BLaER1 (cell line): ENCODE results near the gene YAE1.
A peak's percentile ranks its signal among the peaks of the same experiment; 100 is the strongest.

Experiments used
- H3K27ac ChIP-seq: shearing (Covaris generic); formaldehyde crosslinking; 2 replicates; pipeline ENCODE4 v1.8.1; 2022
- H3K27me3 ChIP-seq: shearing (Covaris generic); formaldehyde crosslinking; 2 replicates; pipeline ENCODE4 v1.8.1; 2022
- H3K36me3 ChIP-seq: shearing (Covaris generic); formaldehyde crosslinking; 2 replicates; pipeline ENCODE4 v1.8.1; 2022
- H3K4me1 ChIP-seq: shearing (Covaris generic); formaldehyde crosslinking; 2 replicates; pipeline ENCODE4 v1.8.1; 2022
- H3K4me2 ChIP-seq: shearing (Covaris generic); formaldehyde crosslinking; 2 replicates; pipeline ENCODE4 v1.8.1; 2022
- H3K4me3 ChIP-seq: shearing (Covaris generic); formaldehyde crosslinking; 2 replicates; pipeline ENCODE4 v1.8.1; 2022
- H3K9ac ChIP-seq: shearing (Covaris generic); formaldehyde crosslinking; 2 replicates; pipeline ENCODE4 v1.8.1; 2022
- H3K9me3 ChIP-seq: shearing (Covaris generic); formaldehyde crosslinking; 2 replicates; pipeline ENCODE4 v1.8.1; 2022
- H4K20me1 ChIP-seq: shearing (Covaris generic); formaldehyde crosslinking; 2 replicates; pipeline ENCODE4 v1.8.1; 2022
- Cebpa-rat ChIP-seq: shearing (Covaris generic); IDR thresholded peaks from 2 replicates; pipeline ENCODE4 v1.8.1; 2022

The YAE1 gene

DNA sequence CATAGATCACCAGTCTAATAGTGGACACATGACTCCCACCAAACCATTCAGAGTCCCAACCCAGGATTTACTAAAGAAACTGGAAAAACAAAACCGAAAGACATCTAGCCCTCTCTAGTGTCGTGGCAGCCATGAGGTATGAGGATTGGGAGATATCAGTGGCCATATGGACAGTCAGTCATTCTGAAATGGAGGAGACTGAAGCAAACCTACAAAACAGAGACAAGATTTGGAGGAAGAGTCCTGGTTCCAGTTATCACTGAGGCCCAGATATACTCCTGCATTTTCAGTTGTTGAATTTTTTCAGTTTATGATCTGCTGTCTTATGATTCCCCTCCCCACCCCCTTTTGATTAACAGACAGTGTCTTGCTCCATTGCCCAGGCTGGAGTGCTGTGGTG is 48.1 kb downstream of the YAE1 start:
- H3K27ac ChIP-seq, result no peak overlapping the region

DNA sequence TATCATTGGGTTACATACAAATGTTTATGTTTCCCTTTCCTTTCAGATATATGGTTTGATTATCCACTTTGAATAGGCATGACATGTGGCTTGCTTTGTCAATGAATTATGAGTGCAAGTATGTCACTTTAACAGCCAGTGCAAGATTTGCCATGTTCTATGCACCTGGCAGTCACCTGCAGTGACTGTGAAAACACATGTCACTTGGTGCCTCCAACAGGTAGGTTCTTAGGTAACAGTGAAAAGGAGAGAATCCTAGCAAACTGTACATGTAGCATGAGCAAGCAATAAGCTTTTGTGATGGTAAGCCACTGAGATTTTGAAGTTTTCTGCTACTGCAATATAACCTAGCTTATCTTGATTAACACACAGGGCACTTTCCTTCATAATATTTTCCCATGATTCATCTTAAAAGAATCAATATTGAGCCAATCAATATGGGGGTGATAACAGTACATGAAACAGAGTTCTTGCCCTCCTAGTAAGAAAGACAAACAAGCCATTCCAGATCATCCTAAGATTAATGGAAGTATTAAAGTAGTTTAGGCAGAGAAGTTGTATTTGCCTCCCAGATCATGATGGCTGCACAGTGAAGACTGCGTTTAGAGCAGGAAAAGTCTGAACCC is 49.3 kb downstream of the YAE1 start:
- no peaks in the 10 kb centered on the region for H3K36me3 ChIP-seq
- H3K27me3 ChIP-seq, result peaks cover 8% of the 10 kb centered on the region; the same call in 1 of the 2 replicates
- H3K9me3 ChIP-seq, result no peaks in the 10 kb centered on the region
- H4K20me1 ChIP-seq, result no peaks in the 10 kb centered on the region
- H3K9ac ChIP-seq, result no peak overlapping the region
- no peak overlapping the region for H3K27ac ChIP-seq
- no peak overlapping the region for H3K4me2 ChIP-seq
- H3K4me1 ChIP-seq, result no peaks in the 10 kb centered on the region
- no peak overlapping the region for H3K4me3 ChIP-seq
- no peak for TF ChIP-seq Cebpa-rat

More for the DNA sequence above, 48.1 kb downstream of the YAE1 start:
- no peak overlapping the region for H3K4me2 ChIP-seq
- H3K9ac ChIP-seq, result no peak overlapping the region
- no peaks in the 10 kb centered on the region for H4K20me1 ChIP-seq
- peaks cover 20% of the 10 kb centered on the region for H3K27me3 ChIP-seq
- no peak for TF ChIP-seq Cebpa-rat
- no peak overlapping the region for H3K4me3 ChIP-seq
- H3K4me1 ChIP-seq, result peaks cover 10% of the 10 kb centered on the region; the same call in 1 of the 2 replicates
- no peaks in the 10 kb centered on the region for H3K36me3 ChIP-seq
- no peaks in the 10 kb centered on the region; the same call in 1 of the 2 replicates for H3K9me3 ChIP-seq

DNA sequence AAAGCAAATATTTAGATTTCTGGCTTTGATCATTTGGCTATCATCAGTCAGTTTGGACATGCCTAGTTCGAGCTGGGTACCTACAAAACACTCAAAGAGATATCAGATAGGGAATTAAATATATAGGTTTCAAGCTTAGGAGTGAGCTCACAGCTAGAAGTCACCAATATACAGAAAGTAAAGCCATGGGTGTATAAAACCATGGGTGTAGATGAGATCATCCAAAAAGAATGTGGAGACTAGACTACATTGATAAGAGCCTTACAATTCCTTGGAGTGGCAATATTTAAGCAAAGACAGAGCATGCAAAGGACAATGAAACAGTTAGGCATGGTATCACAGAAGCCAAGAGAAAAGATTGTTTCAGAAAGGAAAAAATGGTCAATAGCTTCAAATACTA is 49.9 kb downstream of the YAE1 start:
- H3K27ac ChIP-seq, result no peak overlapping the region
- no peak overlapping the region for H3K9ac ChIP-seq
- no peaks in the 10 kb centered on the region for H3K4me1 ChIP-seq
- no peaks in the 10 kb centered on the region for H3K9me3 ChIP-seq
- no peaks in the 10 kb centered on the region for H3K36me3 ChIP-seq
- H3K4me3 ChIP-seq, result no peak overlapping the region
- no peak for TF ChIP-seq Cebpa-rat
- no peak overlapping the region for H3K4me2 ChIP-seq
- no peaks in the 10 kb centered on the region for H4K20me1 ChIP-seq
- H3K27me3 ChIP-seq, result 0 out of 2 replicates have a peak, but pooled peaks cover 3% of the 10 kb centered on the region

DNA sequence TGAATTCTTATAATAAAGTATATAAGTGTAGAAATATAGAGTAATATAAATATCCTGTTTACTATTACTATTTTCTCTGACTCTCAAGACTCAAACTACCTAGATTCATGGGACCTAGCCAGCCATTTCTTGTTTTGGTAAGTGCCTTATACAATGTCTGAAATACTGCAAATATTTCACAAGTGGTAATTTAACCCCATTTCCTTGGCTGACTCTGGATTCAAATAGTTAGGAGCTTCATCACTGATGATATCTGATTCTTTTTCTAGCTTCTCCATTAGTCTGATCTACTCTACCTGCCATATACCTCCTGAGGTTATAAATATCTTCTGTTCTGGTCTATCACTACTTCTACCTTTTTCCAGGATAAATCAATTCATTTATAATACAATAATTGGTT is 50.8 kb downstream of the YAE1 start:
- Histone ChIP-seq H3K27me3 (no peaks in the 10 kb centered on the region), H3K9me3 (no peaks in the 10 kb centered on the region), H3K36me3 (no peaks in the 10 kb centered on the region), H3K9ac (no peak overlapping the region), H3K27ac (no peak overlapping the region), H3K4me2 (no peak overlapping the region), H4K20me1 (no peaks in the 10 kb centered on the region), H3K4me3 (no peak overlapping the region), H3K4me1 (peaks cover 4% of the 10 kb centered on the region)
- TF ChIP-seq Cebpa-rat, result no peak

DNA sequence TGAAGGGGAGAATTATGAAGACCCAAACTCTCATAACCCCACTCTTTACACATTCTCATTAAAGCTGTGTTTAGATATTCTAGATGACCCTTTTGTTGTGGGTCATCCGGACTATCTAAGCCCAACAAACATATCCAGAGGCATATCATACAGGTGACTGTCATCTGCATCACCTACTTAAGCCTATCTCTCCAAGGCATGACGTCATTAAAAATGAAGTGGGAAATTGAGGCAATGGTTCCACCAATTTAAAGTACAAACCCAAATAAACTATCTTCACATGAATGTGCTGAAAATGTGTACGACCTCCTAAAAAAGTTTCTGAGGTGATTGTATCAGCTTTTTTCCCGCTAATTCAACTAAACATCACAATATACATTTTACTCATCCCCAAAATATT is 52.7 kb downstream of the YAE1 start:
- H3K27ac ChIP-seq, result no peak overlapping the region
- H3K9me3 ChIP-seq, result no peaks in the 10 kb centered on the region
- no peak overlapping the region for H3K4me3 ChIP-seq
- TF ChIP-seq Cebpa-rat, result no peak
- H3K36me3 ChIP-seq, result no peaks in the 10 kb centered on the region
- no peak overlapping the region for H3K4me2 ChIP-seq
- no peaks in the 10 kb centered on the region for H3K27me3 ChIP-seq
- no peaks in the 10 kb centered on the region for H4K20me1 ChIP-seq
- no peak overlapping the region for H3K9ac ChIP-seq
- H3K4me1 ChIP-seq, result peaks cover 14% of the 10 kb centered on the region

DNA sequence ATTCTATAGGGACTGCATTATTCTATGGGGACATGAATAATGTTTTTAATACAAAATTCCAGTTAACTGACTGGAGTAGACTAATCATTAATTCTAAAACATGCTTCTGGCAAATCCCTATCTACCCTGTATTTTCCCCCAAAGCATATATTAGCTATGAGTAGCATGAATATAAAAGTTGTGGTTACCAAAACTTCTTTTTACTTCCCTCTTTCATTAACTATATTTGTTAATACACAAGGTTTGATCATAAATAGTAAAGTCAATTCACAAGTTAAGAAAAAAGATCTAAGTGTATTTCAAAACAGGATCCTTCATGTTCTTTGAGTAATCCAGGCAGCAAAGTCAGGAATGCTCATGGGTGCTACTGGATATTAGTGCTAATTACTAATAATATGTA is 54.3 kb downstream of the YAE1 start:
- no peak overlapping the region for H3K4me3 ChIP-seq
- no peak for TF ChIP-seq Cebpa-rat
- H4K20me1 ChIP-seq, result peaks cover 13% of the 10 kb centered on the region
- no peaks in the 10 kb centered on the region for H3K9me3 ChIP-seq
- H3K36me3 ChIP-seq, result no peaks in the 10 kb centered on the region
- no peak overlapping the region for H3K27ac ChIP-seq
- no peak overlapping the region for H3K4me2 ChIP-seq
- H3K4me1 ChIP-seq, result peaks cover 27% of the 10 kb centered on the region
- no peak overlapping the region for H3K9ac ChIP-seq
- no peaks in the 10 kb centered on the region for H3K27me3 ChIP-seq

DNA sequence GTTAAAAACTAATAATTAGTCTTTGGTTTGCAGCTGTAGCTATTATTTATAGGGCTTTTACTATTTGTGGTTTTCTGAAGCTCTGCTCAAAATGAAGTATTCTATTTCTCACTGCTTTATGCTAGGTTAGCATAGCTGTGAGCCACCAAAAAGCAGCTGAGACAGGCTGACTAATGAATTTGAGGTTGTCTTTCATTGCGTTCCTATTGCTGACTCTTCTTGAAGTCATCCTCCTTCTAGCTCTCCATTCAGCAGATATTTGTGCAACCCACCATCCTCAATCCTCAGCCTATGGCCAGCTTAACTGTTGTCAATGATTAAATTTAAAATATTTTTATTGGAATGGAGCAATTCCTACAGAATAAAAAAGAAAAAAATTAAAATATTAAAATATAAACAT is 55.1 kb downstream of the YAE1 start:
- no peaks in the 10 kb centered on the region for H3K27me3 ChIP-seq
- no peaks in the 10 kb centered on the region for H3K36me3 ChIP-seq
- H3K9me3 ChIP-seq, result no peaks in the 10 kb centered on the region
- no peak overlapping the region for H3K27ac ChIP-seq
- H3K9ac ChIP-seq, result no peak overlapping the region
- H4K20me1 ChIP-seq, result peaks cover 21% of the 10 kb centered on the region
- H3K4me1 ChIP-seq, result peaks cover 34% of the 10 kb centered on the region
- no peak overlapping the region for H3K4me3 ChIP-seq
- H3K4me2 ChIP-seq, result no peak overlapping the region
- no peak for TF ChIP-seq Cebpa-rat

DNA sequence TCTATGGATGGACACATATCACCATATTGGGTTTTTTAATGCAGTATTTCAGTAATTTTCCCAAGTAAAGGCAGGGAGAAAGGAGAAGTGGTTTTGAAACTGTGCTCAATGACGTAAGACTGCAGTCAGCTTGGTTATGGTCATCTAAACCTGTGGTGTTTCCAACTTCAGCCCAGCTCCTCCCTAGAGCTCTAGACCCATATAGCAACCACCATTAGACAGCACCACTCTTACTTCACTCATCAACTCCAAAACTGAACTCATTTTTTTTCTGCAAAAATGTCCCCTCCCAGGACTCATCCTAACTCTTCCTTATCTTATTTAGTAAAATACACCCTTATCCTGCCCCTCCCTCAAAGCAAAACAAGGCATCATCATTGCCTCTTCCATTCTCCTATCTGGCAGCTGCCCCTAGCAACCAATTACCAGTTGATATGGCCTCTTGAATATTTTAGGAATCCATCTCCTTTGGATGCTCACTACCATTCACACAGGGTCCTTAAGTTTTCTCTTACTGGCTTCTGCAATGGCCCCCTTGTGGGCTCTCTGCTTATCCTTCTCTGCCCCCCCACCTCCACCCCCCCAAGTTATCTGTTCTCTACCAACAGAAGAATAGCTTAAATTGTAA is 55.7 kb downstream of the YAE1 start:
- H3K4me3 ChIP-seq, result no peak overlapping the region
- TF ChIP-seq Cebpa-rat, result no peak
- H3K9ac ChIP-seq, result no peak overlapping the region
- H3K27ac ChIP-seq, result no peak overlapping the region
- H3K27me3 ChIP-seq, result no peaks in the 10 kb centered on the region
- peak overlapping the region; percentile 99 for H3K4me2 ChIP-seq
- H3K4me1 ChIP-seq, result peaks cover 36% of the 10 kb centered on the region
- H4K20me1 ChIP-seq, result peaks cover 26% of the 10 kb centered on the region
- no peaks in the 10 kb centered on the region for H3K9me3 ChIP-seq
- no peaks in the 10 kb centered on the region for H3K36me3 ChIP-seq
